DMS 273 (cell line): Measurements from ENCODE around the gene OTOR.

ENCODE experiments used
- DNase-seq: peaks from one replicate; lab custom pipeline; 2025; ENCODE audit not compliant: unreplicated experiment; lab: John Stamatoyannopoulos, UW

The OTOR gene

GRCh38 chr20:16747291-16747811 is 807 bp upstream of the OTOR start:
- peak; percentile 10 for DNase-seq

GRCh38 chr20:16749573-16749972 is 1.4 kb downstream of the OTOR start:
- no peak for DNase-seq

GRCh38 chr20:16752082-16752481 is 3.9 kb downstream of the OTOR start:
- no peak for DNase-seq

GRCh38 chr20:16752901-16753300 is 4.7 kb downstream of the OTOR start:
- DNase-seq: no peak

GRCh38 chr20:16758454-16759180 is 10.5 kb downstream of the OTOR start:
- no peak for DNase-seq

GRCh38 chr20:16759181-16759563 is 11.0 kb downstream of the OTOR start:
- DNase-seq: no peak

GRCh38 chr20:16760431-16761304 is 12.5 kb downstream of the OTOR start:
- DNase-seq: no peak

- DNase-seq: peak; percentile 90
Measured at GRCh38 chr20:16761305-16761829, 13.2 kb downstream of the OTOR start.

- peak; percentile 47 for DNase-seq
Measured at GRCh38 chr20:16764560-16764959, 16.4 kb downstream of the OTOR start.

- DNase-seq: no peak
Measured at GRCh38 chr20:16771213-16771612, 23.1 kb downstream of the OTOR start.

- no peak for DNase-seq
Measured at GRCh38 chr20:16775961-16776360, 27.8 kb downstream of the OTOR start.

- peak; percentile 53 for DNase-seq
Measured at GRCh38 chr20:16777126-16777525, 29.0 kb downstream of the OTOR start.

GRCh38 chr20:16778159-16778558 is 30.0 kb downstream of the OTOR start:
- no peak for DNase-seq

GRCh38 chr20:16781496-16781895 is 33.3 kb downstream of the OTOR start:
- no peak for DNase-seq

GRCh38 chr20:16785226-16785625 is 37.1 kb downstream of the OTOR start:
- DNase-seq: no peak
